ENCODE data around the gene SAMMSON.

Gene SAMMSON

GRCh38 chr3:70085613-70086012 is 86.1 kb downstream of the SAMMSON start:
- no peak for DNase-seq (ENCODE audit: low read depth in 2 of 2, low spot score in 1 of 2)

- no peak for DNase-seq (ENCODE audit: low read depth in 2 of 2, low spot score in 1 of 2)
Observed at GRCh38 chr3:70086336-70086735, 86.8 kb downstream of the SAMMSON start.

GRCh38 chr3:70090322-70090913 is 90.9 kb downstream of the SAMMSON start:
- DNase-seq (ENCODE audit: low read depth in 2 of 2, low spot score in 1 of 2), result no peak

GRCh38 chr3:70094197-70094596 is 94.7 kb downstream of the SAMMSON start:
- no peak for DNase-seq (ENCODE audit: low read depth in 2 of 2, low spot score in 1 of 2)

GRCh38 chr3:70095260-70095659 is 95.7 kb downstream of the SAMMSON start:
- DNase-seq (ENCODE audit: low read depth in 2 of 2, low spot score in 1 of 2), result no peak

GRCh38 chr3:70096376-70097066 is 97.0 kb downstream of the SAMMSON start:
- no peak for DNase-seq (ENCODE audit: low read depth in 2 of 2, low spot score in 1 of 2)

DNA sequence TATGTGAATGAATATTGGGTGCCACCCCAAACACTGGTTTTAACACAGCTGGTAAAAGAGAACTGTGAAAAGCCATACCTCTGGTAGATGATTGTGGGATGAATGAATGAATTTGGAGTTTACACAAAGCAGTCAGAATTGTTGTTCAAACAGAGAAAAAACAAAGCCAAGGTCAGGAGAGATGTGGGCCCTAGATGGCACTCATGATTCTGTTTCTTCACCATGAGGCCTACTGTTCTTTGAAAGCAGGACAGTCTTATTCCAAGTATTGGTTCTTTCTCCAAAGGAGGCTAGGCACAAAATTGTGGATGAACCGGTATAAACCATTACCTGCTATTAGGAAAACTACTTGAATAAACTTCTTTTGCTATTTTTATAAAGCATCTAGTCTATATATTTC is 97.6 kb downstream of the SAMMSON start:
- DNase-seq (ENCODE audit: low read depth in 2 of 2, low spot score in 1 of 2), result no peak

DNA sequence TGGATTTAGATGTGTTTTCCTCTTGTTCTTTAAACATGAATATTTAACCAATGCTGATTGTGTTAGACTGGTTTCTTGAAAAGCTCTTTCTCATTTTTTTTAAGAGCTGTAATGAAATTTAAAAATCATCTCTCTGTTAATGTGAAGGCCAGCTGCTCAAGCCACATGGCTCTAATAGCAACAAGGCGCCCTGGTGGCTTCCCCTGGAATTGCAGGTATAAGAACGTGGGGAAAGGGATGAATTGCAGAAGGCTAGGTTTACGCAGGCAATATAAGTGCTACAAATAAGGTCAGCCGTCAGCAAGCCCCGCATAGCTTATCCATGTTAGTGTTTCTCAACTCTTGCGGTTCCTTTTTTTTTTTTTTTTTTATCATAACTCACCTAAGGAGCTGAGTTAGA is 108.5 kb downstream of the SAMMSON start:
- no peak for DNase-seq (ENCODE audit: low read depth in 2 of 2, low spot score in 1 of 2)

- DNase-seq (ENCODE audit: low read depth in 2 of 2, low spot score in 1 of 2), result no peak
Observed at GRCh38 chr3:70108546-70108945, 109.0 kb downstream of the SAMMSON start.

DNA sequence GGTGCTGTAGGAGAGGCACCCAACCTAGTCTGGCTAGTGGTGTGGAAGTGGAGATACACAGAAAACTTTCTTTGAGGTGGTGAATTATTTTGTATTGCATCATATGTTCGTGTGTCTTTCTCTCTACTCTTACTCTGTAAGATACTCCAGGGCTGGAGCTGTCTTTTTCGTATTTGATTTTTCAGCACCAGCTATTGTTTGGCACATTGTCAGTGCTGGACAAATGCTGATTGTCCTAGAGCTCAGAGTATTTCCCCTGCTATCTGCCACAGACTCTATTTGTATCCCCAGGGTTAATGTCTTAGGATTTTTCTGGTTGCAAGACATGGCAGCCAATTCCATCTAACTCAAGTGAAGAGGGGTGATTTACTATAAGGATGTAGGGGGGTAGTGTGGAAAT is 110.5 kb downstream of the SAMMSON start:
- no peak for DNase-seq (ENCODE audit: low read depth in 2 of 2, low spot score in 1 of 2)

DNA sequence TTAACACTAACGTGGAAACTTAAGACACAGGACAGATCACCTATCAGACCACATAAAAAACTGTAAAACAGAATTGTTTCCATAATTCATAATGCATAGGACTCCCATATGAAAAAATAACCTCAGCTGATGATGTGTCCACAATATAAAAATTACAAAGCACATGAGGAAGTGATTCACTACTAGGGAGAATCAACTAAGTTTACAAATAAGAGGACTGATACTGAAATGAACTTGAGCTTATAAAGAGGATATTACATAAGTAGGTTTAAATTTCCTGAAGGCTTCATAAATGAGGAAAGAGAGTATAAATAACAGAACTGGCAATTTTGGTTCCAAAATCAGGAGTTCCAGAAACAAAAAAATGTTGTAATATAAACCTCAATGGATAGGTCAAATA is 111.9 kb downstream of the SAMMSON start:
- no peak for DNase-seq (ENCODE audit: low read depth in 2 of 2, low spot score in 1 of 2)

DNA sequence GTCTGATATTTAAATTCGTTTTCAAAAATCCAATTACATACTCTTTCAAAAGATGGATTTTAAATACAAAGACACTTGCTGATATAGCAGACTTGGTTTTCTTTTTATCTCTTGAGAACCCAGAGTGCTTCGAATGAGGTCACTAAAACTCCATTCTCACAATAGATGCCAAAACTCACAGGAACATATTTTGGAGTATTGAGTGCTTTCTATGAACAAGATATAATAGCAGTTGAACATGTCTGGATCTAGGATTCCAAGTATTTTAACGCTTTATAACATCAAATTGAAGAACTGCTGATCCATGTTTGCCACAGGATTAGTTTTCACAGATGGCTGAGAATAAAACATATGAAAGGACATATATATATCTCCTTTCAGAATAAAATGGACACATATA is 113.2 kb downstream of the SAMMSON start:
- no peak for DNase-seq (ENCODE audit: low read depth in 2 of 2, low spot score in 1 of 2)

DNA sequence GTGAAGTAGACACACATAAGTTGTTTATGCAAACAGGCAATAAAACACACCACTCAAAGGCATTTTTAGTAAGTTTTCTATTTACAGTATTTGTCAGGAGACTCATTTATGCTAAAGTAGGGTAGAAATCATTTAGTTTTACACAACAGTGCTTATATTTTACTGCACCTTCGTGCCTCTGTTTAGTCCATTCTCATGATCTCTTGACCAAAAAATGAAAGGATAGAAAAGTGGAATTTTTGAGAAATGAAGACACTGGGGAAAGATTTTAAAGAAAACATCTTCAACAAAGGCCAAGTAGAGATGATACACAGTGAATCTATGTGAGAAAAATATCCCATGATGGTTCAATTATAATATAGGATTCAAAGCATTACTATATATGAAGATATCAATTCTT is 114.9 kb downstream of the SAMMSON start:
- DNase-seq (ENCODE audit: low read depth in 2 of 2, low spot score in 1 of 2), result no peak

DNA sequence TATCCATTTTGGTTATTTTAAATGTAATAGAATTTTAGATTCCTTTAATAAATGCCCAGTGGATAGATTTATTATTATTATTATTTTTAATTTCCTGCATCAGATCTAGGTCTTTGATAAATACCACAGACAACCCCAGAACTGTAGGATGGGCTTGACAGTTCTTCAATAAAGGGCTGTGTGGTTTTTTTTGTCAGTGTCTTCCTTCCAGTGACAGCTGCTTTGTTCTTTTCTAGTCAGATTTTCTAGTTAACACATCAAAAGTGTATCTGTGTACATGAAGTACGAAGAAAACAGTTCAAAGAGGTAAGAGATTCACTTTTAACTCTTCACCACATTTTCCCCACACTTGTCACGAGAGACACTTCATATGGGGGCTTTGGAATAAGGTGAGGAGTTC is 120.3 kb downstream of the SAMMSON start:
- DNase-seq (ENCODE audit: low read depth in 2 of 2, low spot score in 1 of 2), result no peak
